NCI-H446 (cell line): Measurements from ENCODE around the gene ALX1.
"Not testable (repeated sequence)": the region's sequence is repeated elsewhere in the genome, so short reads cannot be mapped to it uniquely, and the experiment has no call there.

ENCODE experiments used
- DNase-seq, 2 experiments: peaks; one replicate each; lab custom pipeline; 2025; lab: John Stamatoyannopoulos, UW

Gene ALX1

GRCh38 chr12:85301051-85301450, 21.0 kb downstream of the ALX1 start:
- DNase-seq, result no peak

GRCh38 chr12:85308374-85308773, 28.4 kb downstream of the ALX1 start:
- no peak for DNase-seq

GRCh38 chr12:85309125-85309566, 29.1 kb downstream of the ALX1 start:
- no peak for DNase-seq

- no peak for DNase-seq
Measured at GRCh38 chr12:85310025-85310424, 30.0 kb downstream of the ALX1 start.

- DNase-seq, result peak in 1 of 2 experiments; percentile 18
Measured at GRCh38 chr12:85310456-85311076, 30.5 kb downstream of the ALX1 start.

- not testable (repeated sequence) for DNase-seq
Measured at GRCh38 chr12:85317866-85318636, 38.0 kb downstream of the ALX1 start.

GRCh38 chr12:85322715-85323114, 42.7 kb downstream of the ALX1 start:
- no peak for DNase-seq

- peak in 1 of 2 experiments; percentile 53 for DNase-seq
Measured at GRCh38 chr12:85325442-85325841, 45.4 kb downstream of the ALX1 start.

- DNase-seq, result no peak
Measured at GRCh38 chr12:85329913-85330312, 49.9 kb downstream of the ALX1 start.

GRCh38 chr12:85348779-85349178, 68.8 kb downstream of the ALX1 start:
- no peak for DNase-seq

- no peak for DNase-seq
Measured at GRCh38 chr12:85350356-85350755, 70.3 kb downstream of the ALX1 start.
